Stimulated activated CD8-positive, alpha-beta memory T cell treated with anti-CD3 and anti-CD28 coated beads, Interleukin-7, amount 100 ng/mL, for 24 hours (primary cell): ENCODE results near the gene SYCP3.

Source experiments
- DNase-seq: peaks from one replicate; pipeline ENCODE4 v3.0.0-alpha.2; 2020; ENCODE audit warnings: low read depth

SYCP3 gene

DNA sequence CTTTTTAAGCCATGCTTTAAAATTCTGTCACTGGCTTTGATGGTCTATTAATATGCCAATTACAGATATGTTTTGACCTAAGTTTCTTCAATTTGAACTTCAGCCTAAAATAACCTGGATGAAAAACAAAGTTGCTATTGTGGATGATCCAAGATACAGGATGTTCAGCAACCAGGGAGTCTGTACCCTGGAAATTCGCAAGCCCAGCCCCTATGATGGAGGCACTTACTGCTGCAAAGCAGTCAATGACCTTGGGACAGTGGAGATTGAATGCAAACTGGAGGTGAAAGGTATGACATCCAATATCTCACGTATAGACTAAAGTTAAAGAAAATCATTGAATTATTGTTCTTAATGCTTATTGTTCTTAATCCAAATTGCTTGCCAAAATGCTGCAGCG lies 59.0 kb downstream of the SYCP3 start:
- no peak for DNase-seq
